Dedifferentiated amniotic fluid mesenchymal stem cell (primary cell): Measurements from ENCODE around the gene SLAMF6.

Experiments used
- DNase-seq: peaks from one replicate; pipeline ENCODE4 v3.0.0-alpha.2; 2016; ENCODE audit errors: extremely low spot score

SLAMF6 gene

GRCh38 chr1:160467576-160467975 is 55.5 kb downstream of the SLAMF6 start:
- no peak for DNase-seq

- no peak for DNase-seq
Measured at GRCh38 chr1:160466961-160467360, 56.1 kb downstream of the SLAMF6 start.

GRCh38 chr1:160465123-160465522 is 57.9 kb downstream of the SLAMF6 start:
- no peak for DNase-seq

- no peak for DNase-seq
Measured at GRCh38 chr1:160460683-160461287, 62.3 kb downstream of the SLAMF6 start.

- no peak for DNase-seq
Measured at GRCh38 chr1:160460214-160460642, 62.8 kb downstream of the SLAMF6 start.

GRCh38 chr1:160459687-160460086 is 63.4 kb downstream of the SLAMF6 start:
- DNase-seq = no peak

- no peak for DNase-seq
Measured at GRCh38 chr1:160459056-160459455, 64.0 kb downstream of the SLAMF6 start.

- DNase-seq = no peak
Measured at GRCh38 chr1:160455153-160455517, 67.9 kb downstream of the SLAMF6 start.

- no peak for DNase-seq
Measured at GRCh38 chr1:160454371-160455152, 68.5 kb downstream of the SLAMF6 start.

- no peak for DNase-seq
Measured at GRCh38 chr1:160453443-160453842, 69.6 kb downstream of the SLAMF6 start.

- no peak for DNase-seq
Measured at GRCh38 chr1:160451859-160452232, 71.2 kb downstream of the SLAMF6 start.

GRCh38 chr1:160451119-160451858 is 71.8 kb downstream of the SLAMF6 start:
- no peak for DNase-seq

- no peak for DNase-seq
Measured at GRCh38 chr1:160449494-160449893, 73.6 kb downstream of the SLAMF6 start.

GRCh38 chr1:160446945-160447600 is 76.0 kb downstream of the SLAMF6 start:
- DNase-seq = no peak

GRCh38 chr1:160439718-160440117 is 83.3 kb downstream of the SLAMF6 start:
- DNase-seq = no peak

- no peak for DNase-seq
Measured at GRCh38 chr1:160438935-160439334, 84.1 kb downstream of the SLAMF6 start.

GRCh38 chr1:160438317-160438918 is 84.6 kb downstream of the SLAMF6 start:
- DNase-seq = no peak

- DNase-seq = no peak
Measured at GRCh38 chr1:160437432-160438316, 85.4 kb downstream of the SLAMF6 start.

- DNase-seq = no peak
Measured at GRCh38 chr1:160436966-160437365, 86.1 kb downstream of the SLAMF6 start.
